B cell (primary cell): Measurements from ENCODE around the gene FLT1. TPM values are rescaled to one million over a fixed set of nuclear protein-coding genes. Genes with fewer than 3 reads are reported as not detected.

ENCODE experiments used
- ATAC-seq: fragments of 200-7000 bp; cut with Tn5 transposase; one replicate; pipeline ENCODE4 v1.10.0; 2021; ENCODE audit warnings: low read depth, mild to moderate bottlenecking, moderate number of reproducible peaks, moderate library complexity
- CTCF ChIA-PET: fragments of 350-600 bp; sonication (Branson Sonifier 250); formaldehyde crosslinking; loops from one replicate; lab custom pipeline; 2021; ENCODE audit warnings: antibody characterized with exemption, inconsistent platforms; lab: Charles Lee
- POLR2A ChIA-PET: fragments of 350-600 bp; sonication (Branson Sonifier 250); formaldehyde crosslinking; loops from one replicate; lab custom pipeline; 2021; ENCODE audit warnings: antibody characterized with exemption; lab: Charles Lee
- DNase-seq: peaks from one replicate; pipeline ENCODE4 v3.0.0; 2013
- H2AFZ ChIP-seq: 2 replicates; pipeline ENCODE4 v1.6.1; 2012; ENCODE audit warnings: mild to moderate bottlenecking, low read depth, low read length; ENCODE audit not compliant: insufficient read depth, poor library complexity, severe bottlenecking
- H3K27ac ChIP-seq, 2 donors: 1 replicate in 1 of 2; 2 replicates in 1 of 2; pipeline ENCODE4 v1.5.1; 2012 to 2013; ENCODE audit warnings: low read length in 2 of 2, mild to moderate bottlenecking in 2 of 2, moderate library complexity in 1 of 2
- H3K27me3 ChIP-seq, 4 experiments: fragments of 200-600 bp in 1 of 4; sonication (generic) in 1 of 4; replicated peaks in 1 of 4; 1 replicate in 2 of 4; 2 replicates in 2 of 4; pipeline versions ENCODE4 v1.6.1 to v1.7.0; 2013 to 2016; ENCODE audit warnings: low read length in 3 of 4, mild to moderate bottlenecking in 2 of 4, mixed read lengths in 1 of 4, moderate library complexity in 1 of 4; ENCODE audit not compliant: insufficient read depth in 4 of 4, control insufficient read depth in 3 of 4; ENCODE audit errors: control extremely low read depth in 1 of 4
- H3K36me3 ChIP-seq, 2 experiments: replicated peaks in 1 of 2; 1 replicate in 1 of 2; 2 replicates in 1 of 2; pipeline versions ENCODE4 v1.6.1 to v1.7.1; 2013; ENCODE audit warnings: low read length in 1 of 2; ENCODE audit not compliant: insufficient read depth in 2 of 2, control insufficient read depth in 1 of 2; ENCODE audit errors: control extremely low read depth in 1 of 2, extremely low read depth in 1 of 2
- H3K4me1 ChIP-seq, 2 donors: fragments of 200-600 bp in 1 of 2; sonication (generic) in 1 of 2; 1 replicate in 1 of 2; 2 replicates in 1 of 2; pipeline versions ENCODE4 v1.5.1 to v1.6.1; 2013 to 2017; ENCODE audit warnings: low read length in 2 of 2; ENCODE audit not compliant: control insufficient read depth in 2 of 2, insufficient read depth in 2 of 2
- H3K4me2 ChIP-seq: replicated peaks from 2 replicates; pipeline ENCODE3; 2012; ENCODE audit warnings: mild to moderate bottlenecking, low read depth, low read length; ENCODE audit not compliant: poor library complexity, severe bottlenecking
- H3K4me3 ChIP-seq, 5 experiments: fragments of 200-600 bp in 1 of 5; sonication (generic) in 1 of 5; 1 replicate in 3 of 5; 2 replicates in 2 of 5; pipeline versions ENCODE4 v1.5.1 to v1.7.0; 2011 to 2016; ENCODE audit warnings: low read length in 4 of 5, mild to moderate bottlenecking in 4 of 5, low read depth in 2 of 5, control low read depth in 1 of 5, moderate library complexity in 1 of 5; ENCODE audit not compliant: insufficient read depth in 1 of 5; ENCODE audit errors: control extremely low read depth in 1 of 5, extremely low read depth in 1 of 5
- H3K79me2 ChIP-seq: fragments of 200-600 bp; sonication (generic); one replicate; pipeline ENCODE4 v1.6.0; 2016; ENCODE audit warnings: low read length; ENCODE audit not compliant: control insufficient read depth, insufficient read depth
- H3K9ac ChIP-seq: fragments of 200-600 bp; sonication (generic); 2 replicates; pipeline ENCODE4 v1.6.1; 2017; ENCODE audit warnings: mild to moderate bottlenecking, low read length, moderate library complexity
- H3K9me3 ChIP-seq, 3 donors: one replicate each; pipeline versions ENCODE4 v1.6.1 to v1.7.1; 2013; ENCODE audit warnings: low read length in 2 of 3; ENCODE audit not compliant: control insufficient read depth in 2 of 3, insufficient read depth in 1 of 3; ENCODE audit errors: control extremely low read depth in 1 of 3
- H4K20me1 ChIP-seq: 2 replicates; pipeline ENCODE4 v1.6.0; 2012; ENCODE audit warnings: mild to moderate bottlenecking, low read length; ENCODE audit not compliant: insufficient read depth, control insufficient read depth, poor library complexity, severe bottlenecking
- H3K27ac Mint-ChIP-seq: one replicate; pipeline ENCODE4 v1.8.0; 2021; ENCODE audit warnings: mixed read lengths
- H3K27me3 Mint-ChIP-seq: one replicate; pipeline ENCODE4 v1.8.0; 2021; ENCODE audit warnings: mixed read lengths
- H3K4me1 Mint-ChIP-seq: one replicate; pipeline ENCODE4 v1.8.0; 2021; ENCODE audit warnings: mixed read lengths
- H3K4me3 Mint-ChIP-seq: one replicate; pipeline ENCODE4 v1.8.0; 2021; ENCODE audit warnings: mixed read lengths
- H3K9me3 Mint-ChIP-seq: one replicate; pipeline ENCODE4 v1.8.0; 2022; ENCODE audit warnings: mixed read lengths; ENCODE audit not compliant: insufficient read depth
- EZH2 ChIP-seq: IDR thresholded peaks from 2 replicates; pipeline ENCODE4 v1.6.1; 2012; ENCODE audit warnings: borderline replicate concordance, low read depth, mild to moderate bottlenecking, moderate library complexity, low read length; ENCODE audit not compliant: insufficient read depth, poor library complexity, severe bottlenecking
- WGBS: methylation state at CpG from one replicate; pipeline ENCODE4 v1.1.5; 2013; ENCODE audit warnings: missing lambda C conversion rate; ENCODE audit not compliant: insufficient coverage; 5-methylcytosine and 5-hydroxymethylcytosine counted together
- intact Hi-C: fragments of 100-400 bp; cut with micrococcal nuclease; formaldehyde crosslinking; loops from one replicate; pipeline ENCODE4 v1.10.0; 2022
- polyA plus RNA-seq: library from polyadenylated mRNA; depleted of rRNA; stranded (reverse); fragments of >200 nt; gene quantifications from 2 replicates; pipeline ENCODE4 v1.2.3, GENCODE V29; 2012
- total RNA-seq, 2 donors: library from RNA; stranded (reverse); fragments of 120-200 nt in 1 of 2; gene quantifications; 1 replicate in 1 of 2; 2 replicates in 1 of 2; pipeline versions ENCODE4 v1.2.3 to v1.2.4, GENCODE V29; 2013 to 2022
- TF ChIP-seq, protein P1 (sequence below): fragments of 200-600 bp; IDR thresholded peaks from one replicate; pipeline ENCODE4 v1.8.0; 2022; ENCODE audit warnings: antibody characterized with exemption, mild to moderate bottlenecking

The FLT1 gene
- total and polyA plus RNA-seq, 2 donors (not counting 1 experiment from before 2014, with no cell fraction given) = 1.1 to 1.2 TPM

DNA sequence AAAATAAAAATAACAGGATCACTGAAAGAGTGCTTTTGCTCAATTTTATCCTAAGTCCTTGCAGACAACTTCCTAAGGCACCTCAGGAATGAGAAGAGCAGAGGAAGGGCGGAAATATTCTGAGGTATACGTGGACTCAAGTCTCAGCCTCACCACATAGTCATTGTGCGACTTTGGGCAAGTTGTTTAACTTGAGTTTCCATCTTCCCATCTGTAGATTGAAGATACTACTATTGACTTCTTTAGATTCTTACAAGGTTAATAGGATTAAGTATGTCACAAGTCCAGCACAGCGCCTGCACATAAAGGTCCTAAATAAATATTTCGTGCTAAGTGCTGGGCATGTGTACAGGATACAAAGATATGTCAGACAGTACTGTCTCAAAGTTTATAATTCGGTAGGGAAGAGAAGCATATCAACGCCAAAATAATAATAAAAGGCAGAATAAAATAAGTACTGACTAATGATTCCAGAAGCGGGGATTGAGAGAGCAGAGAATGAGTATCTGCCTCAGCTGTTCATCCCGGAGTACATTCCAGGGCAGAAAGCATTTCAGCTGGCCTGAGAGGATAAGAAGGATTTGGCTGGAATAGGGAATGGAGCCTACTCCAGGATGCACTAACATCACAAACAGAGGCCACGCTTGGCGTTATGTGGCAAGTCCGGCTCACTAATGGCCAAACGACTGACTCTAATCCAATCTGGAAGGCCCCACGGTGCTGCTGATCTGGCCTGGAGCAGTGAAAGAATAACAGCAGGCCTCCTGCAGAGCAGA is 139.7 kb downstream of the FLT1 start:
- Histone ChIP-seq H3K9me3 (no peaks in the 10 kb centered on the region), H2AFZ (peak overlapping the region; percentile 63), H3K36me3 (no peaks in the 10 kb centered on the region), H3K27ac (peak overlapping the region in 1 of 2 donors; percentile 44), H3K4me1 (peaks cover 32 to 36% of the 10 kb centered on the region in 2 donors), H3K4me2 (peak overlapping the region; percentile 17), H3K4me3 (no peak overlapping the region), H3K79me2 (no peaks in the 10 kb centered on the region), H4K20me1 (no peaks in the 10 kb centered on the region), H3K9ac (no peak overlapping the region), H3K27me3 (no peaks in the 10 kb centered on the region)
- Mint-ChIP-seq H3K27me3 (no peaks in the 10 kb centered on the region), H3K27ac (no peak overlapping the region), H3K4me1 (peaks cover 32% of the 10 kb centered on the region), H3K9me3 (no peaks in the 10 kb centered on the region), H3K4me3 (no peak overlapping the region)
- ChIA-PET CTCF (no interaction called here), POLR2A (no interaction called here)
- intact Hi-C loops = no loop called here
- no peak for TF ChIP-seq EZH2
- TF ChIP-seq, protein P1, sequence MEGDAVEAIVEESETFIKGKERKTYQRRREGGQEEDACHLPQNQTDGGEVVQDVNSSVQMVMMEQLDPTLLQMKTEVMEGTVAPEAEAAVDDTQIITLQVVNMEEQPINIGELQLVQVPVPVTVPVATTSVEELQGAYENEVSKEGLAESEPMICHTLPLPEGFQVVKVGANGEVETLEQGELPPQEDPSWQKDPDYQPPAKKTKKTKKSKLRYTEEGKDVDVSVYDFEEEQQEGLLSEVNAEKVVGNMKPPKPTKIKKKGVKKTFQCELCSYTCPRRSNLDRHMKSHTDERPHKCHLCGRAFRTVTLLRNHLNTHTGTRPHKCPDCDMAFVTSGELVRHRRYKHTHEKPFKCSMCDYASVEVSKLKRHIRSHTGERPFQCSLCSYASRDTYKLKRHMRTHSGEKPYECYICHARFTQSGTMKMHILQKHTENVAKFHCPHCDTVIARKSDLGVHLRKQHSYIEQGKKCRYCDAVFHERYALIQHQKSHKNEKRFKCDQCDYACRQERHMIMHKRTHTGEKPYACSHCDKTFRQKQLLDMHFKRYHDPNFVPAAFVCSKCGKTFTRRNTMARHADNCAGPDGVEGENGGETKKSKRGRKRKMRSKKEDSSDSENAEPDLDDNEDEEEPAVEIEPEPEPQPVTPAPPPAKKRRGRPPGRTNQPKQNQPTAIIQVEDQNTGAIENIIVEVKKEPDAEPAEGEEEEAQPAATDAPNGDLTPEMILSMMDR = no peak
- 97% methylated on average over 11 of the region's 14 CpGs for WGBS
- ATAC-seq (no peak), DNase-seq (no peak)

DNA sequence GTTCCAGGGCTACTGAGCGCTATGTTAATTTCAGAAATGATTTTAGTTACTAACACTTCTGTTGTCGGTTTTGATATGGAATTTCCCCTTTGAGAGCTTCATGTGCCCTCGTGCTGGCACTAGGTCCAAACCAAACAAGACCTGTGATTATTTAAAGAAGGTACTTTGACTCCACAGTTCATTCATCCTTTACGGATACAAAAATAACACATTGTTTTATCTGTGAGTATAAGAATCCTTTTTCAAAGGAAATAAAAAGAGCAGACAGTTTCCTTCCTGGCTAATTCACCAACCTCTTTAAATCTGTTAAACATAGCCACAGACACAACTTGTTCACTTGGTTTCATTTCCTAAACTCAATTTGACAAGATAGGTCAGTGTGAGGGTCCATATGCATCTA is 141.2 kb downstream of the FLT1 start:
- Histone ChIP-seq H3K79me2 (no peaks in the 10 kb centered on the region), H3K36me3 (no peaks in the 10 kb centered on the region), H3K4me2 (peak overlapping the region; percentile 11), H3K27ac (peak overlapping the region in 1 of 2 donors; percentile 63), H3K4me1 (peaks cover 32 to 36% of the 10 kb centered on the region in 2 donors), H3K9ac (no peak overlapping the region), H2AFZ (peak overlapping the region; percentile 32), H3K27me3 (no peaks in the 10 kb centered on the region), H3K4me3 (no peak overlapping the region), H3K9me3 (no peaks in the 10 kb centered on the region), H4K20me1 (no peaks in the 10 kb centered on the region)
- ATAC-seq = no peak
- no peak overlapping the region for H3K27ac Mint-ChIP-seq
- no peaks in the 10 kb centered on the region for H3K9me3 Mint-ChIP-seq
- intact Hi-C loops = no loop called here
- POLR2A ChIA-PET = interaction anchor here (0.5 kb wide), 1 partner anchor 868 kb away, joined by 3 read pairs; no protein-coding TSS in a partner anchor
- H3K4me3 Mint-ChIP-seq = no peak overlapping the region
- CTCF ChIA-PET = interaction anchor here (0.7 to 1.1 kb wide), 2 partner anchors 9 to 283 kb away, joined by 3 to 6 read pairs; no protein-coding TSS in a partner anchor
- peak; percentile 27 for DNase-seq
- no CpG with 5 or more reads among the region's 4 CpGs for WGBS
- TF ChIP-seq, protein P1 = no peak
- no peak for TF ChIP-seq EZH2
- H3K4me1 Mint-ChIP-seq = peaks cover 32% of the 10 kb centered on the region
- H3K27me3 Mint-ChIP-seq = no peaks in the 10 kb centered on the region
